Limb (tissue), 2 donors: Measurements from ENCODE around the gene PDZRN4.
"Not testable (repeated sequence)": the region's sequence is repeated elsewhere in the genome, so short reads cannot be mapped to it uniquely, and the experiment has no call there.

Experiments used
- DNase-seq, 2 donors: peaks; one replicate each; pipeline ENCODE4 v3.0.0-alpha.2; 2016; ENCODE audit errors: extremely low spot score in 2 of 2

The PDZRN4 gene

DNA sequence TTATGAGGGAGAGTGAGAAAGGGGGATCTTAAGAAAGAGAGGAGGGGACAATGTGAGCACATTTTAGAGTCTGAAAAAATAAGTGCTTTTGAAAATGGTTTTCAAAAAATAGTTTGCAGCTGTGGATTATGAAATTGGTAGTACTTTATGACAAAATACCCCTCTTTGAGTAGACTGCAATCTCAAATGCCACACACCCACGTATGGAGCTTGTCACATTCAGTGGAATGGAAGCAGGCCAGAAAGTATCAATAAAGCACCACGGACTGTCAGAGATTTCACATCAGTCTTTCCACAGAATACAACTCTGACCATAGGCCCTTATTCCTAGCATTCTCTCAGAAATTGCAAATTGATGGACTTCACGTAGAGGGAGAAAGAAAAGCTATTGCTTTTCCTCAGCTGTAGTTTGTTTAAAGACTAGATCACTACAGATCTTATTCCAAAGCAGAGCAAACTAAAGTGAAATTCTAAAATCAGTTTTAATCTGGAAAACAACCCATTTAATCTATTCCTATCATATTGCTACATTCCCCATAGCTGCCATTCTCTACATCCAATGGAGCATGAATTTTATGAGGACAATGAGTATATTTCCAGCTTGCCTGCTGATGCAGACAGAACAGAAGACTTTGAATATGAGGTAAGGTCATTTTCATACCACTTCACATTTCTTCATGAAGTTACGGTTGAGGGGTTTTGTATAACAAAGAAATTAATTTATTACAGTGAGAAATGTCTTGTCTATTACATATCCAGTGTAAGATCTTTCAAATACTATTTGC is 321.3 kb downstream of the PDZRN4 start:
- no peak for DNase-seq

DNA sequence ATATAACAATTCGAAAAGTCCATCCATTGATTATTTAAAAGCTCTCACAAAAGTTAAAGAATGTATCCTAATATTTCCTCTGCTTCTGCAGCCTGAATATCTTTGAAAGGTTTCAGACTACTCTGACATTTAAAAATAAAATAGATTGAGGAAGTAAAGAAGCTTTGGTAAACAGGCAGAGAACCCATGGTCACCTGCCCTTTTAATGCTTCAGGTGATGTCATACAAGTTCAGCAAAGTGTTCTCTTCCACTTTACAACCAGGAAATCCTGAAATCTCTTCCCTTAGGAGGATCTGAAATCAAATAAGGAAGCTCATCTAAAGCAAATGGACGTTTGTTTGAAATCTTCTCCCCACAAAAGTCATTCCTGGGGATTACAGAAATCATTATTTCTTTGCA is 322.4 kb downstream of the PDZRN4 start:
- no peak for DNase-seq

DNA sequence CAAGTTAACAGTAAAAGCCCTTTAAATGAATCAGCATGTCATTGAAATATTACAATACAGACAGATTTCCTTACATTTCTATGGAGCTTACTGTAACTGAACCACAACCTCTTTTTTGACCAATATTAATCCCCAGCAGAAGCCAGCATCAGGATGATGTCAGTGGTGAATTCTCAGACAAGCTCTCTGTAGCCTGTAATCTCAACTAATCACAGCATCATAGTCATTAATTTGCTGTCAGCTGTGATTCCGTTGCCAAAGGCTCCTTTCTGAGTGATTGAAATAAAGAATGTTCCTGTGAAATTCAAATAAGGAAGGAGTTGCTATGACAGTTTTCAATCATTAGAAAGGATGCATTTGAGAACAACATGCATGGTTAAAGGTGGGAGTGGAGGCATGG is 323.1 kb downstream of the PDZRN4 start:
- DNase-seq = no peak

DNA sequence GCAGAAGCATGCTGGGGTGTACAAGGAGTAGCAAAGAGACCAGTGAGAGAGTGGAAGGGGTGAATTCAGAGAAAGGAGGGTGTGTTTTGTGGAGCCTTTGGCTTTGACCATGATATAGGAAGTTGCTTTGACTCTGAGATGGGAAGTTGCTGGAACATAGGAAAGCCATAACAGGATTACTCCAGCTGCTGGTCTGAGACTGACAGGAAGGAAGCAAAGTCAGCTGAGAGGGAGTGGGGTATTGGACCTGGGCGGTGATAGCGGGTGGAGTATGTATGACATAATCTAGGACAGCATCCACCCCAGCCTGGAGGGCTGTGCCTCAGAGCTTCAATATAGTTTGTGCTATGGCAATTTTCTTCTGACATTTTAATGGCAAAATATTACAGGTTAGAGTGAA is 324.4 kb downstream of the PDZRN4 start:
- DNase-seq = no peak

DNA sequence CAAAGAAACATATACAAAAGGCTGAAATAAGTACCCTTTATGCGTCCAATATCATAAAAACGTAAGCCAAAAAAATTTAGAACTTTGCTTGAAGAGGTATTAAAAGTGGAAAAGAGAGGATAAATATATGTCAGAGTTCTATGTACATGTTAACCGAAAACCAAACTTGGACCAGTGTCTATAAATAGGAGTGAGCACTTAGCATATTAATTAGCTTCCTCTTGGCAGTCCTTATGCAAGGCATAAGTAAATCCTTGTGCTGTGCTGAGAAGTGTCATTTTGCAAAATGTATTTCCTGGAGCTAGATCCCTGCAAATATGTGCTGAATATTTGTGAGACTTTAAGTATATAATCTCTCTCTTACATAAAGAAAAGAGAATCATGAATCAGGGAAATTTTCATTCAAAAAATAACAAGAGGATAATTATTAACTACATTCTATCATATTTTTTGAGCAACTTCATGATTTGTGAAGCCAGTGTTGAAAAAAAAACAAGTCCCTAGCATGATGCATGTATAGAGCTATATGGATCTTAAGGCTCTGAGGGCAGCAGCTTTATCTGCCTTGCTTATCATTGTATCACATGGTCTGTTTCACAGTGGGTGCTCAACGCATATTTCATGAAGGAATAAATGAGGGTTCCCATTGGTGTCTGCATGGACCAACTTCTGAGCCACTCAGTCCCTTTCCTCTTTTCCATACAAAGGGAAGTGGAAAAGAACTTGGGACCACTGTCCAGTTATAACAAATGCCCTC is 326.1 kb downstream of the PDZRN4 start:
- DNase-seq = peak in 1 of 2 donors; percentile 67

DNA sequence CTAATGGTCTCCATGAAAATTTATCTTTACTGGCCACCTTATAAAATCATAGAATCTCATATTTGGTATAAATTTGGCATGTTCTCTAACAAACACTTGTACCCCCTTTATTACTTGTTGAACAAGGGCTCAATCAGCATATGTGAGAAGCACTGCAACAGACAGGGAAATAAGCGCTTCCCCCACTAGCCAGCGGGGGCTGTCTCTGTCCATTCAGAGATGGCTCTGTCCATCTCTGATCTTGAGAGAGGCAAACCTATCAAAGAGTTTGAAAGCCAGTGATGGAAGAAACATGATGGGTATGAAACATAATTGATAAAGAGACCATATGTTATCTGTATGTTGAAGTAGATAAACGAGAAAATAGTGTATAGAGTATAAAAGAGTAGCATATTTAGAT is 326.8 kb downstream of the PDZRN4 start:
- no peak for DNase-seq

DNA sequence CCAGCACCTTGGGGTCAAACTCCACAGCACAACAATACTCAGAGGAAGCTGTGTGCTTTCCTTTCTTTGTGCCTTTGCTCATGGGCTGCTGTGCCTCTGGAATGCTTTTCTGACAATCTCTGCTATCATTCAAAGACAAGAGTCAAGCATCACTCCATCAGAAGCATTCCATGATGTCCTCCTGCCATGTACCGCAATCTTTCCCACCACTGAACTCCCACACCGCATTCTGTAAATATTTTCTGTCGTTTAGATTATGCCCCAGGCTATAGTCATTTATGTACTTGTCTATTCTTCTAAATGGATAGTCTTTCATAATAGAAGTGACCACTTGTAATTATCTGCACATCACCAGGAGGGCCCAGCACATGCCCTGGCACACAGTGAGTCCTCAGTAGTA is 327.8 kb downstream of the PDZRN4 start:
- DNase-seq = no peak

DNA sequence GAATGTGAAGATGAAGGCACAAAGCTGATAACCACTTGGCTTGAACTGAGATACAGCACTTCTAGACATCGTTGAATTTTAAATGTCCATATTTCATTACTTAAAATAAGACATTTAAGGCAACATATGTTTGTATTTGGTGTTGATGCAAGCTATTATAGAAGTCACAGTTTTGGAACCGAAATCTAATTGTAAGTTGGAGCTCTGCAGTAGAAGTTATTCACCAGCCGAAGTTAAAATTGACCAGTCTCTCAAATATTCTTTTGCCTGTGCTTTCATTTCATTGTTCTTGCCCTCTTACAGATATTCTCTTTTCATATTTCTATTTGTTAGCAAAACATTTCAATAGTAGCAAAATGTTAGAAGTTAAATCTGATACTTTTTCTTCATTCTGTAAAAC is 332.7 kb downstream of the PDZRN4 start:
- DNase-seq = no peak

DNA sequence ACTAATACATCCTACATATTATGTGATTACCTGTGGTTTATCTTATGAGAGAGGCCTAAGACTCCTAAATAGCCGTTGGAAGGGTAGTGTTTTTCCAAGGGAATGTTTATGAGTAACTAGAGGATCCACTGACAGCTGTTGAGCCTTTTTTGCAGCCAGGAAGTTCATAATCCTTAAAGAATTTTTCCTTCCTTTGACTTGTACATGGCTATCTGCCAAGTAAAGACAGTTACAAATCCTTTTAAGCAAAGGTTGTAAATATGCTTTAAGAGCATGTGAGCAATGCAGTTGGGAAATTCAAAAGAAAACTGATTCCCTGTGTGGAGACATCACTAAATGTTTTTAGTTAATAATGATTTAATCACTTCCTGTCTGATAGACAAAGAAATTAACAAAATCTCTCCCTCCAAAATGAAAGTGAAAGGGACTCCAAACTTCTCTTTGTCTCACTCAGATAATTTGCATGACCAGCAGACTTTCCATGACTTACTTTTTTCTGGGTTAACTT is 333.8 kb downstream of the PDZRN4 start:
- peak in 1 of 2 donors; percentile 93 for DNase-seq

DNA sequence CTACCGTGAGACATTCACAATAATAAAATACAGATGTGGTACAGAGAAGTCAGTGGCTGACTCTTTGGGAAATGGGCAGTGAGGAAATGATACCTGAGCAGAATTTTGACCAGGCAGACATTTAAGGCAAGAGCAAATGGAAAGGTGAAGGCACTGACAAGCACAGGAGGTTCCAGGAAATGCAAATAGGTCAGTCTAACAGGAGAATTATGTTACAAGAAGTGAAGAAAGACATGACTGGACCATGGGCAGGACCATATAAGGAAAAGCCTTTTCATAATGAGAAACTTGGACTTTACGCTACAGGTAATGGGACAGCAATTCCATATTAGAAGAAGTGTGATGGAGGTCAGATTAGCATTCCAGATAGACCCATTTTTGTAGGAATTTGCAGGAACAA is 338.9 kb downstream of the PDZRN4 start:
- DNase-seq = no peak

DNA sequence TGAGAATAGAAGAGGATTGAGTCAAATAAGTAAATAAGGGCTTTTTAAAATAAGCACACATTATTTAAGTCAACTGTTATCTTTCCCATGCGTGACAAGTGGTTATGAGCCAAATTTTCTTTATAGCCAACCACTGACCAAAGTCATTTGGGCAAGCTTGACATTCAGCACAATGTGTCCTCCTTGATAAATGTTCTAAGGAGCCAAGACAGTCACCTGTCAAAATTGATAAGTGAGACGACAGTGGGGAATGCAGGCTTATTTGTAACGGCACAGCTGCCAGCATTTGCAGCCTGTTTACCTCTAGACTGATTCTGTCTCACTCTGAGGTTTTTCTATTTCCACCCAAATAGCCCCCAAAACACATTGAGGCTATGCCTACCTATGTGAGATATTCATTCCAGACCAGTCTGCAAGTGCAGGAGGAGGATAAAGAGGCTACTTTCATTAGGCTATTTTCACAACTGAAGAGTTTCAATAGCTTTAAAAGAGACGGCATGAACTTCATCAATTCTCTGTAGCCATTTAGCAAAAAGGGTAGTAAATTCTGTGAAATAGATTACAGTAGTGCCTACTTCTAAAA is 339.5 kb downstream of the PDZRN4 start:
- no peak for DNase-seq

DNA sequence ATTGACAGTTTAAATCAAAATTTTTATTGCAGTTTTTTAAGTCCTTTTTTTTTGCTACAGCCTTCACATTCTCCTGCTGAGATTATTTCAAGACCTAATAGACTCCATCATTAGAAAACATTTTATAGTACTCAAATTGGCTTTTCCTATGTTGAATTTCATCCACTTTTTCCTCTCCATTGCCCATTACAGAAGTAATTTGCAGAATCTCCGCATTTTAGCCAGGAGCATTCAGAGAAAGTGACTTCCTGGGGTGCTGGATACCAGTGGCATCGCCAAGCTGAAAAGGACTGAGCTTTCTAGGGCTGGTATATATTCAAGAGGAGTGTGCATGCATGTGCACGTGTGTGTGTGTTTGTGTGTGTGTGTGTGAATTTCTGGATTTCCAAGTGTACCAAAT is 340.8 kb downstream of the PDZRN4 start:
- DNase-seq = no peak

DNA sequence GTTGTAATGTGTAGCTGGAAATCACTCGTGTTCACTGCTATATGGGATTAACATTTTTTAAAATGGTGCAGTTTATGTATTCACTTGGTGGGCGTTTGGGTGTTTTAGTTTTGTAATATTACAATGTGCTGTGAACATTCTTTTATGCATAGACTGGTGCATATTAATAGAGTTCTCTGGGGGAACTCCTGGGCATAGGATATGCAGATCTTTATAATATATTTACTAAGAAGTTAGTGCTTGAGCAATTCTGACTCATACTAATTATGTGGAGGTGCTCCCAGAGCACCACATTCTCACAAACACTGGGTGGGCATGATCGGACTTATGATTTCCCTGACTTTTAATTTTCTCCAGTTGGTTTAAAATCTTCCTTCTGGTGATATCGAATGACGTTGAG is 342.3 kb downstream of the PDZRN4 start:
- no peak for DNase-seq

DNA sequence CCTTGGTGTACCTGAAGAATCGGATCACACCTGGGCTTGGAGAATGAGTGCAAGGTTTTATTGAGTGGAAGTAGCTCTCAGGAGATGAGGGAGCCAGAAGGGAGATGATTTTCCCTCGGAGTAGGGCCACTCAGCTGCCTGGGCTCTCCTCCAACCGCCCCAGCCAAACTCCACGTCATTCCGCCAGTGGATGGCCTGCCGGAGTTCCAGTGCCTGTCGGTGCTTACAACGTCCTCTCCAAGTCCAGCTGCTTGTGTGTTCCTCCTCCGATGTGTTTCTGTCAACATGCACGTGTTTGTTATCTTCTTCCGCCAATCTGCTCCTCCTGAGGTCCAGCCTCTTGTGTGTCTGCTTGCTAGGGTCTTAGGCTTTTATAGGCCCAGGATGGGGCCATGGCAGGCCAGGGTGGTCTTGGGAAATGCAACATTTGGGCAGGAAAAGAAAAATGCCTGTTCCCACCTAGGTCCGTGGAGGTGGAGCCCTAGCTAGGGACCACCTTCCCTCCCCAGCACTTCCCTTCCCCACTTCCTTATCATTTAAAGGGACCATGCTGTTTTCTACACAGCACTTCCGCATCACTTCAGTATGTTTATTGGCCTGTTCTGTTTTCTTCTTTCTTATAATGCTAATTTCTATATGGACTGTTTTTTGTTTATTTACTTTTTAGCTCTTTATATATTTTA is 343.2 kb downstream of the PDZRN4 start:
- no peak for DNase-seq

DNA sequence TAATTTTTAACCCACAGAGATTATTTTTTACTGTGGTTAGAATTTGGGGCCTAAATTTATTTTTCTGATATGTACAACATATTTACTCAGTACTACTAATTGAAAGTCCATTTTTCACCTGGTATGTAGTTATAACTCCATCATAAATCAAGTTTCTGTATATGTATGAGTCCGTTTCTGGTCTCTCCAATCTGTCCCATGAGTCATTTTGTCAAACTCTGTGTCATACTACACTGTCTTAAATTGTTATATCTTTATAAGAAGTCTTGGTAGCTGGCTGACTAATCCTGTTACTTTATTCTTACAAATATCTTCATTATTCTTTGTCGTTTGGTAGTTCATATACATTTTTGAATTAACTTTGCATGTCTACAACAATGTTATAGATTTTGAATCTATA is 344.0 kb downstream of the PDZRN4 start:
- no peak for DNase-seq

DNA sequence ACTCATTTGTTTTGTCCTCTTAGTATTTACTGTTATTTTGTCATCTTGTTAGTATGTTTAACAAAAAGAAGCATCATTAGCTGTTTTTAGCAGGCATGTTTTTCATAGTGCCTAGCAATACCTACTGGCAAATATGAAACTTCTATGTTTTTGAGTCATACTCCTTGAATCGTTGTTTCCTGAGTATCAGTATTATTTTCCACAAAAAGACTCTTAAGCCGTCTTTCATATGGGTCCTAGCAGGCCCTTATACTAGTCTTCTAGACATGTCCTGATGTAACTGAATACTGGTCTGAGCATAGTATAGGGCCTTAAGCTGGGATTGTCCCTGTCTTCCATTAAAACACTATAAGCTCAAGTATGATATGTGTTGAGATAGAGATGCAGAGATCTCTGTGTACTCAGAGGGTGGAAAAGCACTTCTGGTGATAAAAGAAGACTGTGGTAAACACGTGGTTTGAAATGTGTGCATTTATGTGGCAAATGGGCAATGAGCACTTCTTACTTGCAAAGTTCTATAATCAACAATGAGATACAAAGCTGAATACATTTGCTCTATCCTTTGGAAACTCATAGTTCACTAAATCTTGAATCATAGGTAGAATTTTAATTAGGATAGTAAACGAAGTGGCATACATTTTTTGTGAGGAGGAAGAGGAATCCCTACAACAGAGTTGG is 348.8 kb downstream of the PDZRN4 start:
- no peak for DNase-seq

DNA sequence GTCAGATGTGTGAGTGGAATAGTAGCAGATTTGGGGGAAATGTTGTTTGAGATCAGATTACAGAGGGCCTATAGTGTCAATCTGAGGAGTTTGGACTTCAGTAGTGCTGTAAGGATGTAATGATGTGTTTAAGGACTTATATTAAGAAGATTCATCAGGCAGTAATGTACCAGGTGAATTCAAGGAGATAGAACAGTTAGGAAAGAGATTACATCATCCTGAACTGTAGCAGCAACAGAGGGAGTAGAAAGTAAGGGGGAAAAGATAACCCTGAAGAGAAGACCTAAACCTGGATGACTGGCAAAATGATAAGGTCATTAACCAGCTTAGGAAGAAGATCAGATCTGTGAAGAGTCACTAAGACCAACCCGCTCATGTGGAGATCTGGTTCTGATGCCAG is 349.4 kb downstream of the PDZRN4 start:
- DNase-seq = no peak

DNA sequence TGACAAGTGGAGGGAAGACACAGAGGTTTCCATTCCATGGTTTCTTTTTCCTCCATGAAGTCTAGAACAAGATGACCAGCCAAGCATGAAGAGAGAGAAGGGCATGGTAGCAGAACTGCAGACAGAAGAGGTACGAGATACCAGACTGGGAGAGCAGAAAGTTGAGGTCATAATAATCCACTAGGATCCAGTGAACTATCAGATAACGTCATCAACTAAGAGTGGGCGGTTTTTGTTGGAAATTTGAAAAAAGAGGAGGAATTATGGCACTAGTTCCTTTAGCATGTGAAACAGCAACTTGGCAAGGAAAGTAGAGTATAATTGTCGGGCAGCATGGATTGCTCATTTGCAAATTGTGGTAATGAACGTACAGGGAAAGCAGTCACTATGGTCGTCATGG is 357.6 kb downstream of the PDZRN4 start:
- DNase-seq = no peak

DNA sequence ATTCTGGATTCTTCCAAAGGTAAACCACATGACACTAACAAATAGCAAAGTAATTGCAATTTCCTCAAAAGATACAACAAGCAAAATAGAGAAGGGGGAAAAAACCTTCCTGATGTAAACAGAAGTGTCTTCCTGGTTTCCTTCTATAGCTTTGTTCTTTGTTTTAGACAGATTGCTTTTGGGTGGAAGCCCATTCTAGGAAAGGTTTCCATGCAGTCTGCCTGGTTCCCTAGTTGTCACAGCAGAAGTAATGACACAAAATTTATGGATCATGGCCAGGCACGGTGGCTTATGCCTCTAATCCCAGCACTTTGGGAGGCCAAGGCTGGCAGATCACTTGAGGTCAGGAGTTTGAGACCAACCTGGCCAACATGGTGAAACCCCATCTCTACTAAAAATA is 359.0 kb downstream of the PDZRN4 start:
- DNase-seq = not testable (repeated sequence)

DNA sequence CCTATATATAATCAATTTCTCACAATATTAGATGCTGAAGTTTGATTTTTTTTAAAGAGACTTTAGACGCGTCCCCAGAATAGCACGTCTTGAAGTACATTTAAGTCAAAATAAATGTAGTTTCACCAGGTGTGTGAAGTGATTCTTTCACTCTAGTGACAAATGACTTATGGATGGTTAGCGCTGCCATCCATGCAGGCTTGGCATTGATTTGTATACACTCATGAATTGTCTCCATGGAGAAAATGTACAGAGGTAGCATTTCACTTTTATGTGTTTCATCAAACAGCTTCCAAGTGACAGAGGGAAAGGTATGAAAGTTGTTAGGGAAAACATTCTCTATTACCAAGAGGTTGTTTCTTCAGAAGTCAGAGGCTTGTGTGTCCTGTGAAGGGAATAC is 360.8 kb downstream of the PDZRN4 start:
- no peak for DNase-seq

DNA sequence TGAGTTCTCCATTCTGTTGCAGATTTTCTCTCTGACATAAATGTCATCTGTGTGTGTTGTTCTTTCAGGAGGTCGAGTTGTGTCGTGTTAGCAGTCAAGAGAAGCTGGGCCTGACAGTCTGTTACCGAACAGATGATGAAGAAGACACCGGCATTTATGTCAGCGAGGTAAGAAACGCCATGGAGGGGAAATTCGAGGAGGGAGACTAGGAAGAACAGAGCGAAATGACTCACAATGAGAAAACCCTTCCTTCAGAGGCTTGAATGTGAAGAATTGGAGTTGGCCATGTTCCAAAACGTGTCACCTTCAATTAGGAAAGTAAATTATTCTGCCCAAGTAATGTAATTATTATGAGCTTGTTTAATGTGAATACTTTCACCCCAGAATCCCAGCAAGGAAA is 364.5 kb downstream of the PDZRN4 start:
- DNase-seq = no peak
